Lower leg skin (tissue), 4 donors: ENCODE measurements around the gene LMF1. TPM values are rescaled to one million over a fixed set of nuclear protein-coding genes. Genes with fewer than 3 reads are reported as not detected.

Experiments
- DNase-seq, 2 donors: peaks; one replicate each; pipeline ENCODE4 v3.0.0-alpha.2; 2019; ENCODE audit warnings: low spot score in 2 of 2
- H3K4me3 ChIP-seq: fragments of 200-600 bp; sonication (generic); 2 replicates; pipeline ENCODE4 v1.5.1; 2017; ENCODE audit warnings: mild to moderate bottlenecking, low read depth; ENCODE audit not compliant: poor library complexity, severe bottlenecking
- POLR2A ChIP-seq, 2 donors: fragments of 450-650 bp; IDR thresholded peaks; one replicate each; pipeline ENCODE4 v1.6.1; 2016 to 2017; ENCODE audit warnings: antibody characterized with exemption in 2 of 2, mild to moderate bottlenecking in 1 of 2, moderate library complexity in 1 of 2
- WGBS, 2 donors: methylation state at CpG; one replicate each; pipeline ENCODE4 v1.1.5; 2018; 5-methylcytosine and 5-hydroxymethylcytosine counted together
- intact Hi-C: fragments of 100-400 bp; cut with DNase I; formaldehyde crosslinking; loops from one replicate; pipeline ENCODE4 v1.15.0; 2023; ENCODE audit warnings: low total_unique reads
- total RNA-seq, 4 donors: library from RNA; depleted of rRNA; stranded (reverse); fragments of >200 nt; gene quantifications; one replicate each; pipeline ENCODE4 v1.1.0, GENCODE V29; 2016
- TF ChIP-seq, protein P1 (sequence below), 3 donors: fragments of 450-650 bp; IDR thresholded peaks; one replicate each; pipeline ENCODE4 v1.5.1; 2016; ENCODE audit warnings: antibody characterized with exemption in 3 of 3, mild to moderate bottlenecking in 3 of 3, moderate library complexity in 2 of 3

The LMF1 gene
- total RNA-seq, 4 donors from 2014 or later: 31.3 to 68.3 (median 50.3) TPM

GRCh38 chr16:899683-900060 is 71.1 kb downstream of the LMF1 start:
- TF ChIP-seq, protein P1, sequence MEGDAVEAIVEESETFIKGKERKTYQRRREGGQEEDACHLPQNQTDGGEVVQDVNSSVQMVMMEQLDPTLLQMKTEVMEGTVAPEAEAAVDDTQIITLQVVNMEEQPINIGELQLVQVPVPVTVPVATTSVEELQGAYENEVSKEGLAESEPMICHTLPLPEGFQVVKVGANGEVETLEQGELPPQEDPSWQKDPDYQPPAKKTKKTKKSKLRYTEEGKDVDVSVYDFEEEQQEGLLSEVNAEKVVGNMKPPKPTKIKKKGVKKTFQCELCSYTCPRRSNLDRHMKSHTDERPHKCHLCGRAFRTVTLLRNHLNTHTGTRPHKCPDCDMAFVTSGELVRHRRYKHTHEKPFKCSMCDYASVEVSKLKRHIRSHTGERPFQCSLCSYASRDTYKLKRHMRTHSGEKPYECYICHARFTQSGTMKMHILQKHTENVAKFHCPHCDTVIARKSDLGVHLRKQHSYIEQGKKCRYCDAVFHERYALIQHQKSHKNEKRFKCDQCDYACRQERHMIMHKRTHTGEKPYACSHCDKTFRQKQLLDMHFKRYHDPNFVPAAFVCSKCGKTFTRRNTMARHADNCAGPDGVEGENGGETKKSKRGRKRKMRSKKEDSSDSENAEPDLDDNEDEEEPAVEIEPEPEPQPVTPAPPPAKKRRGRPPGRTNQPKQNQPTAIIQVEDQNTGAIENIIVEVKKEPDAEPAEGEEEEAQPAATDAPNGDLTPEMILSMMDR (IDR thresholded peaks at IDR 0.05): no peak
- no peak for TF ChIP-seq POLR2A (IDR thresholded peaks at IDR 0.05)
- WGBS, 2 donors: 96 to 98% methylated on average over 24 of the region's 24 CpGs
- intact Hi-C loops: no loop called here
- DNase-seq: no peak
- H3K4me3 ChIP-seq: no peak overlapping the region

GRCh38 chr16:898761-899682 is 71.8 kb downstream of the LMF1 start:
- TF ChIP-seq, protein P1 (IDR thresholded peaks at IDR 0.05): no peak
- TF ChIP-seq POLR2A (IDR thresholded peaks at IDR 0.05): no peak
- intact Hi-C loops: no loop called here
- WGBS, 2 donors: 80 to 85% methylated on average over 36 to 39 of the region's 39 CpGs
- H3K4me3 ChIP-seq: no peak overlapping the region
- DNase-seq: no peak

- 83 to 92% methylated on average over 11 of the region's 11 CpGs for WGBS, 2 donors
- intact Hi-C loops: no loop called here
- no peak for TF ChIP-seq POLR2A (IDR thresholded peaks at IDR 0.05)
- TF ChIP-seq, protein P1 (IDR thresholded peaks at IDR 0.05): no peak
- H3K4me3 ChIP-seq: no peak overlapping the region
- no peak for DNase-seq
Measured at GRCh38 chr16:898216-898615, 72.6 kb downstream of the LMF1 start.

DNA sequence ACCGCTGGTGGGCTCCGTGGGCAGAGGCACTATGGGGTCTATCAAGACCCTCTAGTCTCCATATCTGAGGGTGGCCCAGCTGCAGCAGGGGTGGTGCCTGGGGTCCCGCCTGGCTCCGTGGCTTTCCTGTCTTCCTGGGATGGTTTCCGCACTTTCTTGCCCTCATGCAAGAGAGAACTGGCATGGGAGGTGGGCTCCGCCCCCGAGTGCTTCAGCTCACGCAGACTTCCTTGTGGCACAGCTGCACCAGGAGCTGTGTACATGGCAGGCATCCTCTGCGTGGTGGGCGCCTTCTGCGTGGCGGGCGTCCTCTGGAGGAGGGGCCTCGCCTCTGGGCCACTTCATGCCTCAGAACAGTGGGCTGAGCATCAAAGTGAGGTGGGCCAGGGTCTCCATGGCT is 73.1 kb downstream of the LMF1 start:
- DNase-seq: no peak
- no peak overlapping the region for H3K4me3 ChIP-seq
- intact Hi-C loops: no loop called here
- TF ChIP-seq POLR2A (IDR thresholded peaks at IDR 0.05): no peak
- TF ChIP-seq, protein P1 (IDR thresholded peaks at IDR 0.05): no peak
- 92 to 96% methylated on average over 11 to 13 of the region's 14 CpGs for WGBS, 2 donors

DNA sequence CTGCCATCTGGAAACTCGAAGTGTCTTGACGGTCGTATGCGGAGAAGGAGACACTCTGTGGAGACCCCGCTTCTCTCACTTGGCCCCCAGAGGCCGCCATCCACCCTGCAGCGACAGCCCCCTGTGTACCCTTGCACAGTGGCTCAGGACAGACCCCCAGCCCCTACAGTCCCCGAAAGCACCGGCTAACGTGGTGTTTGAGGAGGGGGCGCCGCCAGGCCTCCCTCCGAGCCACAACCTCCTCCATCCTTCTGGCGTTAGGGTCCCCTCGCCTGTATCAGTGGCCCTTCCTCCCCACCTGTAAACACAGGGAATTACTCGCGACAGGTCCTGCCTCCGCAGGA is 73.6 kb downstream of the LMF1 start:
- intact Hi-C loops: no loop called here
- TF ChIP-seq POLR2A (IDR thresholded peaks at IDR 0.05): no peak
- TF ChIP-seq, protein P1 (IDR thresholded peaks at IDR 0.05): no peak
- H3K4me3 ChIP-seq: no peak overlapping the region
- WGBS, 2 donors: 87% methylated on average over 18 of the region's 18 CpGs
- DNase-seq: no peak
